ENCODE measurements around the gene MGAT4C.

DNA sequence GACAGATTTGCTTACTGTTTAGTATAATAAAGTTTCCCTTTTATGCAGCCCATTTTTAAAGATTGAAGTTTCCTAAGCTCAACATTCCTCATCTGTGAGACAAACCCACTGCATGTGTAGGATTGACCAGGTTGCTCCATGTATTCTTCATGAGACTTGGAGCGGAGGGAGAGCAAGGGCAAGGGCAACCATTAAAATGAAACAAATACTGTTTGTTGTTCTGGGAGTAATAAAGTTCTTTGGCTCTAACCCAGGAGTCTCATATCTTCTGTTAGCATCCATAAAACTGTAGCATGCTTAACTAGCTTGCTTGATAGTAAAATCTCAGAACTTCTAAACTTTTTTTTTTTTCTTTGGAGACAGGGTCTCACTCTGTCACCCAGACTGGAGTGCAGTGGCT is 307.9 kb downstream of the MGAT4C start:
- TF ChIP-seq POLR2A (IDR thresholded peaks at IDR 0.05) = no peak
- TF ChIP-seq, protein P1, sequence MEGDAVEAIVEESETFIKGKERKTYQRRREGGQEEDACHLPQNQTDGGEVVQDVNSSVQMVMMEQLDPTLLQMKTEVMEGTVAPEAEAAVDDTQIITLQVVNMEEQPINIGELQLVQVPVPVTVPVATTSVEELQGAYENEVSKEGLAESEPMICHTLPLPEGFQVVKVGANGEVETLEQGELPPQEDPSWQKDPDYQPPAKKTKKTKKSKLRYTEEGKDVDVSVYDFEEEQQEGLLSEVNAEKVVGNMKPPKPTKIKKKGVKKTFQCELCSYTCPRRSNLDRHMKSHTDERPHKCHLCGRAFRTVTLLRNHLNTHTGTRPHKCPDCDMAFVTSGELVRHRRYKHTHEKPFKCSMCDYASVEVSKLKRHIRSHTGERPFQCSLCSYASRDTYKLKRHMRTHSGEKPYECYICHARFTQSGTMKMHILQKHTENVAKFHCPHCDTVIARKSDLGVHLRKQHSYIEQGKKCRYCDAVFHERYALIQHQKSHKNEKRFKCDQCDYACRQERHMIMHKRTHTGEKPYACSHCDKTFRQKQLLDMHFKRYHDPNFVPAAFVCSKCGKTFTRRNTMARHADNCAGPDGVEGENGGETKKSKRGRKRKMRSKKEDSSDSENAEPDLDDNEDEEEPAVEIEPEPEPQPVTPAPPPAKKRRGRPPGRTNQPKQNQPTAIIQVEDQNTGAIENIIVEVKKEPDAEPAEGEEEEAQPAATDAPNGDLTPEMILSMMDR (IDR thresholded peaks at IDR 0.05) = no peak
